WTC11 (cell line): ENCODE results near the gene EP400. TPM values are rescaled to one million over a fixed set of nuclear protein-coding genes. Genes with fewer than 3 reads are reported as not detected.

Experiments
- ATAC-seq: fragments of 200-7000 bp; cut with Tn5 transposase; 2 replicates; pipeline ENCODE4 v1.10.0; 2021; ENCODE audit warnings: mild to moderate bottlenecking, moderate library complexity
- CTCF ChIA-PET: fragments of 300-600 bp; sonication (Branson Sonifier 250); formaldehyde crosslinking; loops from one replicate; lab custom pipeline; 2021; ENCODE audit warnings: antibody characterized with exemption; lab: Charles Lee
- POLR2A ChIA-PET: fragments of 350-600 bp; sonication (Branson Sonifier 250); formaldehyde crosslinking; loops from one replicate; lab custom pipeline; 2021; ENCODE audit warnings: antibody characterized with exemption; lab: Charles Lee
- DNase-seq: peaks from one replicate; pipeline ENCODE4 v3.0.0; 2021; ENCODE audit warnings: low spot score
- H3K27ac Mint-ChIP-seq: 2 replicates; pipeline ENCODE4 v1.8.0; 2021; ENCODE audit warnings: mixed read lengths
- H3K27me3 Mint-ChIP-seq: 2 replicates; pipeline ENCODE4 v1.8.0; 2021; ENCODE audit warnings: low read depth, mild to moderate bottlenecking, moderate library complexity, mixed read lengths
- H3K36me3 Mint-ChIP-seq: 2 replicates; pipeline ENCODE4 v1.8.0; 2021; ENCODE audit warnings: mixed read lengths
- H3K4me1 Mint-ChIP-seq: 2 replicates; pipeline ENCODE4 v1.8.0; 2022; ENCODE audit warnings: mixed read lengths
- H3K4me3 Mint-ChIP-seq: 2 replicates; pipeline ENCODE4 v1.8.0; 2021; ENCODE audit warnings: mild to moderate bottlenecking, moderate library complexity, mixed read lengths
- H3K9me3 Mint-ChIP-seq: 2 replicates; pipeline ENCODE4 v1.8.0; 2021; ENCODE audit warnings: mixed read lengths
- E2F4 ChIP-seq: sonication (generic); formaldehyde crosslinking; IDR thresholded peaks from 2 replicates; pipeline ENCODE4 v1.8.1; 2022; ENCODE audit warnings: low read depth, mild to moderate bottlenecking, moderate library complexity, missing genetic modification reagents, borderline replicate concordance
- GRHL2 ChIP-seq: fragments of 250-450 bp; sonication (Bioruptor Pico); IDR thresholded peaks from 2 replicates; pipeline ENCODE4 v1.8.0; 2022; ENCODE audit warnings: mild to moderate bottlenecking, moderate library complexity; ENCODE audit not compliant: insufficient replicate concordance, severe bottlenecking
- IRF1 ChIP-seq: sonication (generic); formaldehyde crosslinking; IDR thresholded peaks from 2 replicates; pipeline ENCODE4 v1.8.0; 2023; ENCODE audit warnings: missing genetic modification reagents
- IRF2 ChIP-seq: sonication (generic); formaldehyde crosslinking; IDR thresholded peaks from 2 replicates; pipeline ENCODE4 v1.8.0; 2022; ENCODE audit warnings: low read depth, missing genetic modification reagents, borderline replicate concordance
- NFE2L1 ChIP-seq: sonication (generic); formaldehyde crosslinking; IDR thresholded peaks from 2 replicates; pipeline ENCODE4 v1.8.1; 2023; ENCODE audit warnings: missing genetic modification reagents
- NR1H2 ChIP-seq: sonication (generic); formaldehyde crosslinking; IDR thresholded peaks from 2 replicates; pipeline ENCODE4 v1.9.0; 2021; ENCODE audit warnings: mild to moderate bottlenecking, moderate library complexity, missing genetic modification reagents
- PRDM15 ChIP-seq: sonication (generic); formaldehyde crosslinking; IDR thresholded peaks from 2 replicates; pipeline ENCODE4 v1.8.0; 2022; ENCODE audit warnings: missing genetic modification reagents
- ZNF121 ChIP-seq: sonication (generic); formaldehyde crosslinking; IDR thresholded peaks from 2 replicates; pipeline ENCODE4 v1.8.0; 2023; ENCODE audit warnings: missing genetic modification reagents
- ZNF263 ChIP-seq: sonication (generic); formaldehyde crosslinking; IDR thresholded peaks from 2 replicates; pipeline ENCODE4 v1.8.1; 2022; ENCODE audit warnings: low read depth, mild to moderate bottlenecking, moderate library complexity, missing genetic modification reagents
- ZNF281 ChIP-seq: sonication (generic); formaldehyde crosslinking; IDR thresholded peaks from 2 replicates; pipeline ENCODE4 v1.8.0; 2023; ENCODE audit warnings: mild to moderate bottlenecking, missing genetic modification reagents
- total RNA-seq: library from RNA; stranded (reverse); gene quantifications from 3 replicates; pipeline ENCODE4 v1.2.3, GENCODE V29; 2021
- TF ChIP-seq, protein P1 (sequence below): fragments of 250-450 bp; sonication (Bioruptor Pico); IDR thresholded peaks from 2 replicates; pipeline ENCODE4 v2.1.2; 2022; ENCODE audit warnings: mild to moderate bottlenecking, moderate library complexity
- TF ChIP-seq, protein P2 (sequence below): sonication (generic); formaldehyde crosslinking; IDR thresholded peaks from 2 replicates; pipeline ENCODE4 v1.8.1; 2022; ENCODE audit warnings: low read depth, missing genetic modification reagents, borderline replicate concordance
- TF ChIP-seq, protein P3 (sequence below): fragments of 250-450 bp; sonication (Bioruptor Pico); IDR thresholded peaks from 2 replicates; pipeline ENCODE4 v1.9.0; 2021; ENCODE audit warnings: mild to moderate bottlenecking
- TF ChIP-seq, protein P4 (sequence below): fragments of 250-450 bp; sonication (Bioruptor Pico); IDR thresholded peaks from 2 replicates; pipeline ENCODE4 v1.9.0; 2021; ENCODE audit warnings: moderate library complexity, mild to moderate bottlenecking, inconsistent platforms, borderline replicate concordance
- TF ChIP-seq, protein P5 (sequence below): sonication (generic); formaldehyde crosslinking; conservative IDR thresholded peaks from 2 replicates; pipeline ENCODE4 v1.8.1; 2023; ENCODE audit warnings: mild to moderate bottlenecking, low read depth, missing genetic modification reagents, moderate library complexity
- TF ChIP-seq, protein P6 (sequence below): sonication (generic); formaldehyde crosslinking; IDR thresholded peaks from 2 replicates; pipeline ENCODE4 v1.8.0; 2022; ENCODE audit warnings: mild to moderate bottlenecking, missing genetic modification reagents

The EP400 gene
- total RNA-seq, 1 experiment from 2014 or later = 75.8 TPM

GRCh38 chr12:132018193-132018916 lies 68.6 kb downstream of the EP400 start (continued):
- TF ChIP-seq, protein P1, sequence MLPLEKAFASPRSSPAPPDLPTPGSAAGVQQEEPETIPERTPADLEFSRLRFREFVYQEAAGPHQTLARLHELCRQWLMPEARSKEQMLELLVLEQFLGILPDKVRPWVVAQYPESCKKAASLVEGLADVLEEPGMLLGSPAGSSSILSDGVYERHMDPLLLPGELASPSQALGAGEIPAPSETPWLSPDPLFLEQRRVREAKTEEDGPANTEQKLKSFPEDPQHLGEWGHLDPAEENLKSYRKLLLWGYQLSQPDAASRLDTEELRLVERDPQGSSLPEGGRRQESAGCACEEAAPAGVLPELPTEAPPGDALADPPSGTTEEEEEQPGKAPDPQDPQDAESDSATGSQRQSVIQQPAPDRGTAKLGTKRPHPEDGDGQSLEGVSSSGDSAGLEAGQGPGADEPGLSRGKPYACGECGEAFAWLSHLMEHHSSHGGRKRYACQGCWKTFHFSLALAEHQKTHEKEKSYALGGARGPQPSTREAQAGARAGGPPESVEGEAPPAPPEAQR (CRISPR knock-in tag) = no peak
- TF ChIP-seq NFE2L1 (CRISPR knock-in tag) = no peak
- TF ChIP-seq, all 79 proteins: peak for 0

DNA sequence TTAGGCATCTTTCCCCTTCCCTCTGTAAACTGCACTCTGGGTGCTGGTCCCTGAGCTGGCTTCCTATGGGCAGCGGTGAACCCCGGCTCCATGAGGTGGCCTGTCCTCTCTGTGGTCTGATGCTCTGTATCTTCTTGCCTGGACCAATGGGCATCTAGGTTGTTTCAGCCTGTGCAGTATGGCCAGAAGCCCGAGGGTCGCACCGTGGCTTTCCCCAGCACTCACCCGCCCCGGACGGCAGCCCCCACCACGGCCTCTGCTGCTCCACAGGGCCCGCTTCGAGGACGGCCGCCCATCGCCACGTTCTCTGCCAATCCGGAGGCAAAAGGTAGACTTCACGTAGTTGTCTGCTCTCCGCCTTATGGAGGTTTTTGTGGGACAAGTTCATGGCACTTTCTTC lies 70.1 kb downstream of the EP400 start:
- Mint-ChIP-seq H3K4me1 (no peaks in the 10 kb centered on the region), H3K36me3 (peaks cover 67% of the 10 kb centered on the region), H3K27ac (no peak overlapping the region), H3K9me3 (no peaks in the 10 kb centered on the region), H3K27me3 (no peaks in the 10 kb centered on the region), H3K4me3 (no peak overlapping the region)
- CTCF ChIA-PET = no interaction called here
- ATAC-seq = no peak
- POLR2A ChIA-PET = no interaction called here
- no peak for DNase-seq
- TF ChIP-seq, protein P2, sequence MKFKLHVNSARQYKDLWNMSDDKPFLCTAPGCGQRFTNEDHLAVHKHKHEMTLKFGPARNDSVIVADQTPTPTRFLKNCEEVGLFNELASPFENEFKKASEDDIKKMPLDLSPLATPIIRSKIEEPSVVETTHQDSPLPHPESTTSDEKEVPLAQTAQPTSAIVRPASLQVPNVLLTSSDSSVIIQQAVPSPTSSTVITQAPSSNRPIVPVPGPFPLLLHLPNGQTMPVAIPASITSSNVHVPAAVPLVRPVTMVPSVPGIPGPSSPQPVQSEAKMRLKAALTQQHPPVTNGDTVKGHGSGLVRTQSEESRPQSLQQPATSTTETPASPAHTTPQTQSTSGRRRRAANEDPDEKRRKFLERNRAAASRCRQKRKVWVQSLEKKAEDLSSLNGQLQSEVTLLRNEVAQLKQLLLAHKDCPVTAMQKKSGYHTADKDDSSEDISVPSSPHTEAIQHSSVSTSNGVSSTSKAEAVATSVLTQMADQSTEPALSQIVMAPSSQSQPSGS (CRISPR knock-in tag) = no peak
- TF ChIP-seq ZNF263 (CRISPR knock-in tag) = no peak
- TF ChIP-seq ZNF121 = no peak
- no peak for TF ChIP-seq IRF1 (CRISPR knock-in tag)
- no peak for TF ChIP-seq GRHL2 (CRISPR knock-in tag)
- TF ChIP-seq, protein P3, sequence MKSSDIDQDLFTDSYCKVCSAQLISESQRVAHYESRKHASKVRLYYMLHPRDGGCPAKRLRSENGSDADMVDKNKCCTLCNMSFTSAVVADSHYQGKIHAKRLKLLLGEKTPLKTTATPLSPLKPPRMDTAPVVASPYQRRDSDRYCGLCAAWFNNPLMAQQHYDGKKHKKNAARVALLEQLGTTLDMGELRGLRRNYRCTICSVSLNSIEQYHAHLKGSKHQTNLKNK (CRISPR knock-in tag) = no peak
- TF ChIP-seq, protein P4, sequence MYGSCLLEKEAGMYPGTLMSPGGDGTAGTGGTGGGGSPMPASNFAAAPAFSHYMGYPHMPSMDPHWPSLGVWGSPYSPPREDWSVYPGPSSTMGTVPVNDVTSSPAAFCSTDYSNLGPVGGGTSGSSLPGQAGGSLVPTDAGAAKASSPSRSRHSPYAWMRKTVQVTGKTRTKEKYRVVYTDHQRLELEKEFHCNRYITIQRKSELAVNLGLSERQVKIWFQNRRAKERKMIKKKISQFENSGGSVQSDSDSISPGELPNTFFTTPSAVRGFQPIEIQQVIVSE (CRISPR knock-in tag) = no peak
- TF ChIP-seq E2F4 = no peak
- TF ChIP-seq PRDM15 (CRISPR knock-in tag) = no peak
- TF ChIP-seq, protein P5, sequence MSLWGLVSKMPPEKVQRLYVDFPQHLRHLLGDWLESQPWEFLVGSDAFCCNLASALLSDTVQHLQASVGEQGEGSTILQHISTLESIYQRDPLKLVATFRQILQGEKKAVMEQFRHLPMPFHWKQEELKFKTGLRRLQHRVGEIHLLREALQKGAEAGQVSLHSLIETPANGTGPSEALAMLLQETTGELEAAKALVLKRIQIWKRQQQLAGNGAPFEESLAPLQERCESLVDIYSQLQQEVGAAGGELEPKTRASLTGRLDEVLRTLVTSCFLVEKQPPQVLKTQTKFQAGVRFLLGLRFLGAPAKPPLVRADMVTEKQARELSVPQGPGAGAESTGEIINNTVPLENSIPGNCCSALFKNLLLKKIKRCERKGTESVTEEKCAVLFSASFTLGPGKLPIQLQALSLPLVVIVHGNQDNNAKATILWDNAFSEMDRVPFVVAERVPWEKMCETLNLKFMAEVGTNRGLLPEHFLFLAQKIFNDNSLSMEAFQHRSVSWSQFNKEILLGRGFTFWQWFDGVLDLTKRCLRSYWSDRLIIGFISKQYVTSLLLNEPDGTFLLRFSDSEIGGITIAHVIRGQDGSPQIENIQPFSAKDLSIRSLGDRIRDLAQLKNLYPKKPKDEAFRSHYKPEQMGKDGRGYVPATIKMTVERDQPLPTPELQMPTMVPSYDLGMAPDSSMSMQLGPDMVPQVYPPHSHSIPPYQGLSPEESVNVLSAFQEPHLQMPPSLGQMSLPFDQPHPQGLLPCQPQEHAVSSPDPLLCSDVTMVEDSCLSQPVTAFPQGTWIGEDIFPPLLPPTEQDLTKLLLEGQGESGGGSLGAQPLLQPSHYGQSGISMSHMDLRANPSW (CRISPR knock-in tag) = no peak
- TF ChIP-seq NR1H2 (CRISPR knock-in tag) = no peak
- TF ChIP-seq IRF2 (CRISPR knock-in tag) = no peak
- TF ChIP-seq ZNF281 = no peak
- TF ChIP-seq, protein P6, sequence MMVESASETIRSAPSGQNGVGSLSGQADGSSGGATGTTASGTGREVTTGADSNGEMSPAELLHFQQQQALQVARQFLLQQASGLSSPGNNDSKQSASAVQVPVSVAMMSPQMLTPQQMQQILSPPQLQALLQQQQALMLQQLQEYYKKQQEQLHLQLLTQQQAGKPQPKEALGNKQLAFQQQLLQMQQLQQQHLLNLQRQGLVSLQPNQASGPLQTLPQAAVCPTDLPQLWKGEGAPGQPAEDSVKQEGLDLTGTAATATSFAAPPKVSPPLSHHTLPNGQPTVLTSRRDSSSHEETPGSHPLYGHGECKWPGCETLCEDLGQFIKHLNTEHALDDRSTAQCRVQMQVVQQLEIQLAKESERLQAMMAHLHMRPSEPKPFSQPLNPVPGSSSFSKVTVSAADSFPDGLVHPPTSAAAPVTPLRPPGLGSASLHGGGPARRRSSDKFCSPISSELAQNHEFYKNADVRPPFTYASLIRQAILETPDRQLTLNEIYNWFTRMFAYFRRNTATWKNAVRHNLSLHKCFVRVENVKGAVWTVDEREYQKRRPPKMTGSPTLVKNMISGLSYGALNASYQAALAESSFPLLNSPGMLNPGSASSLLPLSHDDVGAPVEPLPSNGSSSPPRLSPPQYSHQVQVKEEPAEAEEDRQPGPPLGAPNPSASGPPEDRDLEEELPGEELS = no peak
